Measurements from ENCODE around the gene FXYD6.

- TF ChIP-seq CTCF (IDR thresholded peaks at IDR 0.05) (no peak), EZH2 (IDR thresholded peaks at IDR 0.05; ENCODE audit: borderline replicate concordance, insufficient read depth, low read depth, low read length, poor library complexity, severe bottlenecking) (no peak)
Measured at GRCh38 chr11:117852309-117852708, 24.1 kb downstream of the FXYD6 start.

Data from B cell (primary cell).